ENCODE data around the gene C16orf96.

The C16orf96 gene

GRCh38 chr16:4636196-4636595, 80.1 kb downstream of the C16orf96 start:
- DNase-seq (ENCODE audit: insufficient read length, low spot score): no peak
- no peak for TF ChIP-seq POLR2A (IDR thresholded peaks at IDR 0.05; ENCODE audit: low read depth, low read length)
- no peak for FAIRE-seq

GRCh38 chr16:4637501-4638166, 81.5 kb downstream of the C16orf96 start:
- no peak for FAIRE-seq
- DNase-seq (ENCODE audit: insufficient read length, low spot score): no peak
- TF ChIP-seq POLR2A (IDR thresholded peaks at IDR 0.05; ENCODE audit: low read depth, low read length): no peak

GRCh38 chr16:4639899-4640509, 83.9 kb downstream of the C16orf96 start:
- no peak for FAIRE-seq
- no peak for TF ChIP-seq POLR2A (IDR thresholded peaks at IDR 0.05; ENCODE audit: low read depth, low read length)
- DNase-seq (ENCODE audit: insufficient read length, low spot score): no peak

DNA sequence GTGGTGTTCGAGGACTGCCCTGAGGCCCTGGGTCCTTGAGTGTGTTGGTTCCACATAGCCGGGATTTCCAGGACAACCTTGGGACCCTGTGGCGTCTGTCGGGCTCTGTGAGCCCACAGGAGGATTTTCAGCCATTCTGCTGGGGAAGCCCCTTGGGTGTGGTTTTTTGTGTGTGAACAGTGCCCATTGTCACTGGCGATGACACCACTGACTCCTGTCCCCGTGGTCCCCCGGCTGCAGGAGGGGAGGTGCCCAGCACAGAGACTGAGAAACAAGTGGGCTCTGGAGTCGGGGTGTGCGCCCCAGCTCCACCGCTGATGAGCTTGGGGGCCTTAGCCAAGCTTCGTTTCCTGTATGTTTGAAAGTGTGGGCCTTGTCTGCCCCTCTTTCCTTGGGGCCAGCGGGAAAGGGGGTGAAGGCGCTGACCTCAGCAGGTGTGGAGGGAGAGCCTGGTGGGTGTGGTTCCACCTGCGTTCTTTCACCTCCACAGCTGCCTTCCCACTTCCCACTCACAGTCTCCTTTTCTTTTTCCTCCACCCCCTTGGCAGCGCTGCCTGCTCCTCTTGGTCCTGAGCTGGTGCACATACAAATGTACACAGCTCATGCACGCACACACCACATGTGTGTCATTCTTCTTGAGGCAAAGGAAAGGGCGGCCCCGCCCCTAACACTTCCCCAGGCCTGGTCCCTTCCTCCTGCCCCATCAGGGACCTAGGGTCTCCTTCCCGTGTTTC, 84.6 kb downstream of the C16orf96 start:
- TF ChIP-seq POLR2A (IDR thresholded peaks at IDR 0.05; ENCODE audit: low read depth, low read length): no peak
- DNase-seq (ENCODE audit: insufficient read length, low spot score): no peak
- no peak for FAIRE-seq

- no peak for TF ChIP-seq POLR2A (IDR thresholded peaks at IDR 0.05; ENCODE audit: low read depth, low read length)
- FAIRE-seq (no peak), DNase-seq (ENCODE audit: insufficient read length, low spot score) (no peak)
Measured at GRCh38 chr16:4641306-4641687, 85.2 kb downstream of the C16orf96 start.

GRCh38 chr16:4641895-4642294, 85.8 kb downstream of the C16orf96 start:
- no peak for FAIRE-seq
- DNase-seq (ENCODE audit: insufficient read length, low spot score): no peak
- TF ChIP-seq POLR2A (IDR thresholded peaks at IDR 0.05; ENCODE audit: low read depth, low read length): no peak

DNA sequence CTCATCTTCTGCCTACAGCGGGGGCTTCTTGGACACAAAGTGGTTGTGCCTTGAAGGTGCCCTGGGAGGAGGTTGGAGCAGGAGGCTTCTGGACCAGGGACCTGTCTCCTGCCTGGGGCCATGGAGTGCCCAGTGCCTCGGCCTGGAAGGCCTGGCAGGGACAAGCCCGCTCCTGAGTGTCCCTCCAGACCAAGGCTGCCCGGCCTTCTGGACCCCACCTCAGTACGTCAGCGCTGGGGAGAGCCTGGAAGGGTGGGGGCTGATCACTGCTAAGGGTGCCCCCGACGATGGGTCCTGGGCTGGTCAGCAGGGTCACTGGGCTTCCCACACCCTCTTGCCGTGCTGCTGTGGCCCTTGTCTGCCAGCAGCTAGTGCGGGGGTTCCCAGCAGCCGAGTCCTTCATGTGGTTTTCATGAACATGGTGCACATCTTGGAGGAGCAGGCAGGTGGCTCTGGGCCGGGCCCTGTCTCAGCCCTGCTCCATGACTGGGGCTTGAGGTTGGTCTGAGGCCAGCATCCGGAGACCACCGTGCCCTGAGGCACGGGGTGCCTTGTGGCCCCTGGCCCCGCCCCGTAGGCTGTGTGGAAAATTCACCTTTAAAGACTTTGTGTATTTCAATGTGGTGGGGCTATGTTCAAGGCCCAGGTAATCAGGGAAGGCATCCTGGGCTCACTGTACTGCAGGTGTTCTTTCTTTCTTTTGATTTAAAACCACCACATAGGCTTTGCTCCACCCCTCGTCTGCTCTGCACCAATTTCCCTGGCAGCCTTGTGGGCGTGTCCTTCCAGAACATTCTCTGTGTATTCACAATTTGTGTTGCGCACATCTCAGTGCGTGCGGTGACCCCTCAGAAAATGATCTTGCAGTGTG, 90.9 kb downstream of the C16orf96 start:
- TF ChIP-seq POLR2A (IDR thresholded peaks at IDR 0.05; ENCODE audit: low read depth, low read length): no peak
- FAIRE-seq: no peak
- no peak for DNase-seq (ENCODE audit: insufficient read length, low spot score)

- no peak for DNase-seq (ENCODE audit: insufficient read length, low spot score)
- FAIRE-seq: no peak
- no peak for TF ChIP-seq POLR2A (IDR thresholded peaks at IDR 0.05; ENCODE audit: low read depth, low read length)
Measured at GRCh38 chr16:4647644-4647980, 91.5 kb downstream of the C16orf96 start.

DNA sequence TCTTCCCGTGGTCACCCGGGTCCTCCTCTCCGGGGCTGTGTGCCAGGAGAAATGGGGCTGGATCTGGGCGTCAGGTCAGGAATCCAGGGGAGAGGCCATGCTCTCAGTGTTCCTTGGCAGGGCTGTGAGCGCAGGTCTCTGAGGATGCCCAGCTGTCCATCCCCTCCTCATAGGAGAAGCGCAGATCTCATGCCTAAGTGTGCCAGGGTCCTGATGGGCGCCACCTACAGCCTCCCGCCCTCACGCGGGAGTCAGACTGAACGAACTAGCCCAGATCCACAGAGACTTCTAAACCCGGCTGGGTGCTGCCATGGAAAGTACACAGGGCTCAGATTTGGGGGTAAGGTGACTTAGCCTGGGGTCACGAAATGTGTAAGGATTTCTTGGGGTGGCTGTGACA, 92.8 kb downstream of the C16orf96 start:
- DNase-seq (ENCODE audit: insufficient read length, low spot score) (no peak), FAIRE-seq (no peak)
- TF ChIP-seq POLR2A (IDR thresholded peaks at IDR 0.05; ENCODE audit: low read depth, low read length): no peak

DNA sequence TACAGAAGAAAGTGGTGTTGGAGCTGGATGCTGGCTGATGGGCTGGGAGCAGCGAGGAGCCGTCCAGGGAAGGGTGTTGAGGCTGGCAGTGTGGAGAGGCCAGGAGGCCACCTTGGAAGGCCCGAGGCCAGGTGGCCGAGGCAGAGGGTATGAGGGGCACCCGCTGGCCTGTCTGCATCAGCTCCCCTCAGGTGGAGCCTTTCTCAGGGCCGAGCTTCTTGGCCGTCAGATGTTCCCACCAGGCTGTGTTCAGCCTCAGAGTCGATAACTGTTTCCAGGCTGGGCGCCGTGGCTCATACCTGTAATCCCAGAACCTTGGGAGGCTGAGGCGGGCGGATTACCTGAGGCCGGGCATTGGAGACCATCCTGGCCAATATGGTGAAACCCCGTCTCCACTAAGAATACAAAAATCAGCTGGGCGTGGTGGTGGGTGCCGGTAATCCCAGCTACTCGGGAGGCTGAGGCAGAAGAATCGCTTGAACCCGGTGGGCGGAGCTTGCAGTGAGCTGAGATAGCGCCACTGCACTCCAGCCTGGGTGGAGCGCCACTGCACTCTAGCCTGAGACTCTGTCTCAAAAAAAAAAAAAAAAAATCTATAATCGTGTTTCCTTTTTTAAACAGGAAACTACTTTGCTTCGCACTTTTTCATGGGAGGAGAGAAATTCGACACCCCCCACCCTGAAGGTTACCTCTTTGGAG, 93.8 kb downstream of the C16orf96 start:
- FAIRE-seq (no peak), DNase-seq (ENCODE audit: insufficient read length, low spot score) (no peak)

More for the DNA sequence above, 93.8 kb downstream of the C16orf96 start:
- no peak for TF ChIP-seq POLR2A (IDR thresholded peaks at IDR 0.05; ENCODE audit: low read depth, low read length)

Measured in H54 (cell line).